HG03196 (cell line): ENCODE results near the gene SIPA1L3.
"Not testable (repeated sequence)": the region's sequence is repeated elsewhere in the genome, so short reads cannot be mapped to it uniquely, and the experiment has no call there.

Source experiments
- ATAC-seq: cut with Tn5 transposase; IDR thresholded peaks from one replicate; pipeline ENCODE4 v1.9.1; 2021; ENCODE audit not compliant: unreplicated experiment

SIPA1L3 gene

DNA sequence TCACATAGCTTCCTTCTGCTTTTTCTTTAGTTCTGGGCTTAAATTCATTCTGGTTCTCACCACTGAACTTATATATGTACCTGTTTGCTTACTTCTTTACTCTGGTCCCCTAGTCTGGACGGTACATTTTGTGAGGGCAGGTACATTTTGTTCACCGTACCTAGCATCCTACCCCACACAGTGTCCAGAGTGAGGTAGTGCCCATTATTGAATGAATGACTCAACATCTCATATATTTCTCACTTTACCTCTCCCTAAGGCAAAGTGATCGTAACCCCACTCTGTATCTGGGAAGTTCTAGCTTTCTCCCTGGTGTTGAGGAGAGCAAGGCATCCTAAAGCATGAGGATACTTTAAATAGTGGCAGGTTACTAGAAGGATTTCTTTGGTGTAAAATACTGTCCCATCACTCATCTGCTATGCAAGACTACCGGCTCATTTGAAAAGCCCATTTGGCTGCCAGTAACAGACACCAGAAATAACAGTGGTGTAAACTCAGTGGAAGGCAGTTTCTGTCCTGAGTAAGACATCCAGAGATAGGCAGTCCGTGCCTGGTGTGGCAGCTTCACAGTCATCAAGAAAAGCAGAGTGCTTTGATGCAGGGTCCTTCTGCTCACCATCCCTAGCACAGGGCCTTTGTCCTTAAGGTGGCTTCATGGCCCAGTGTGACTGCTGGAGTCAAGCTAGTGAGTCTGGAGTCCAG, 111.8 kb downstream of the SIPA1L3 start:
- ATAC-seq = no peak

- ATAC-seq = no peak
Measured at GRCh38 chr19:38019396-38019724, 112.4 kb downstream of the SIPA1L3 start.

GRCh38 chr19:38020311-38020710, 113.3 kb downstream of the SIPA1L3 start:
- ATAC-seq = no peak

DNA sequence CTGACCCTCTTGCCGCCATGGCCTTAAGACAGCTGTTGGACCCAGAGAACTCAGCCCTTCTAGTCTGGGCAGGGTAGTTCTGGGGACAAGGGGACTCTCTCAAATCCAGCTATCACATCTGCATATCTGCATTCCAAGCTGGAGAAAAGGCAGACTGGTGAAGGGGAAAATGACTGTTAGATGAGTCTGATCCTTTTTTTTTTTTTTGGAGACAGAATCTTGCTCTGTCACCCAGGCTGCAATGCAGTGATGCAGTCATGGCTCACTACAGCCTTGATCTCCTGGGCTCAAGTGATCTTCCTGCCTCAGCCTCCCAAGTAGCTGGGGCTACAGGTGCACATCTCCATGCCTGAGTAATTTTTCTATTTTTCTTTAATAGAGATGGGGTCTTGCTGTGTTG, 114.3 kb downstream of the SIPA1L3 start:
- ATAC-seq = no peak

DNA sequence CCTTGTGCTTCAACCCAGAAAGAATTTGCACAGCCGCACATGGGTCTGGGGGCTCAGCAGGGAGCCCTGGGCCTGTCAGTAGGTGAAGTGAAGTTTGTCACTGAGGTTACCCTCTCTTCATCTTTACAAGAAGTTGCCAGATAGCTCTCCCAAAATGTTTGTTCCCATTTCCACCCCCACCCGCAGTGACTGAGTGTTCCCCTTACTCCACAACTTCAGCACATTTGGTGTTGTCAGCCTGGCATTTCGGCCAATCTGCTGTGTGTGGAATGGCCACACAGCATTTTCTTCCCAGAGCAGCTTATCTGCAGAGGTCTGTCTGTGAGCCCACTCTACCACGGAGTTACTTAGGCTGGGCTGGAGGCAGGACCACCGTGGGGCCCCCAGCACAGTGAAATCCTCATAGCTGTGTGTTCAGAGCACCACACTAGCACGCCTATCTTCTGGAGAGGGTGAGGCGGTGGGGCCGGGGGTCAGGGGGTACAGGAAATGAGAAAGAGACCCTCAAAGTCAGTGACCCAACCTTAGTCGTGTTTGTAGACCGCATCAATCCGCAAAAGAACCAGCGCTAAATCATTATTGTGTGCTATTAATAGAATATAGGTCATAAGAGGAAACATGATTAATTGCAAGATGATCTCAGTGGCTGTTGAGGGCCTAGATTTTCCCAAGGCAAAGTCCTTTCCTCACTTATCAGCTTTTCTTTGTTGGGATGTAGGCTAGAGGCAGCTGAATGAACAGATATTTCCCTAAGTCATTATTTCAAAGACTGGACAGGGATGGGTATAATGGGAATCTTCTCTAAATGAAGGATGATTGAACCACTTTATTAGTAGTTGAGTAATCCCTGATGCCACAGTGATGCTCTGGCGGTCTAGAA, 116.0 kb downstream of the SIPA1L3 start:
- ATAC-seq = no peak

DNA sequence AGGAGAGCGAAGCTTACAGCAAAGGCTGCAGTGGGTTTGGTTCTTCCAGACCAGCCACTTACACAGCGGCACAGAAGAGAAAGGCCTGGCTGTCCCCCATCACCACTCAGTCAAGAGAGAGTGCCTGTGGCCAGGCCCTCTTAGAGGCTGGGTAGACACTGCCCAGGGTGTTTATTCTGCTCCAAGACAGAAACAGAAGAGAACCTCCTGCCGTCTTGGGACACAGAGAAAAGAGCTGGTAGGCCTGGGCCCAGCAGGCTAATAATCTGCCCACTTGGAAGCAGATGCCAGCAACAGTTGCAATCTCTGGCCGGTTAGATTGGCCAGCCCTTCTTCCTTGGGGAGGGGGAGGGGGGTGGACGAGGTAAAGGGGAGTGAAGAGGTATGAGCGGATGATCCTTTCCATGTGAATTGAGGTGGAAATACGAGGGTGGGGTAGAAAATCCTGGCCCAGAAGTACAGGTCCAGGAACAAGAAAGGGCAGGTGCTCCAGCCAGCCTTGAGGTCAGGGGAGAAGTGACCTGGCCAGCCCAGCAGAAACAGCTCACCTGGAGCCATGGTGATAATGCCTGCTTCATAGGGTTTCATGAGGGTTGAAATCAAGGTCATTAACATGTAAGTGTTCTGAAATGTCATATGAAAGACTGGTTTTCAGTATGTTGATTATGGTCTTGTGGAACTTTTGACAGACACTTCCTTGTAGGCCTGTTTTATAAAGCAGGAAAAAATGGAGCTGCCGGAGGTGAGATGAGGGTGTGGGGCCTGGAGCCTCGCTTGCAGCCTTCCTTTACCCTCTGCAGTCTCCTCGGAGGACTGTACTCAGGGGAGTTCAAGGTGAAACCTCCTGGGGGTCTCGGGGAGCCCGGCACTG, 116.9 kb downstream of the SIPA1L3 start:
- ATAC-seq = no peak

DNA sequence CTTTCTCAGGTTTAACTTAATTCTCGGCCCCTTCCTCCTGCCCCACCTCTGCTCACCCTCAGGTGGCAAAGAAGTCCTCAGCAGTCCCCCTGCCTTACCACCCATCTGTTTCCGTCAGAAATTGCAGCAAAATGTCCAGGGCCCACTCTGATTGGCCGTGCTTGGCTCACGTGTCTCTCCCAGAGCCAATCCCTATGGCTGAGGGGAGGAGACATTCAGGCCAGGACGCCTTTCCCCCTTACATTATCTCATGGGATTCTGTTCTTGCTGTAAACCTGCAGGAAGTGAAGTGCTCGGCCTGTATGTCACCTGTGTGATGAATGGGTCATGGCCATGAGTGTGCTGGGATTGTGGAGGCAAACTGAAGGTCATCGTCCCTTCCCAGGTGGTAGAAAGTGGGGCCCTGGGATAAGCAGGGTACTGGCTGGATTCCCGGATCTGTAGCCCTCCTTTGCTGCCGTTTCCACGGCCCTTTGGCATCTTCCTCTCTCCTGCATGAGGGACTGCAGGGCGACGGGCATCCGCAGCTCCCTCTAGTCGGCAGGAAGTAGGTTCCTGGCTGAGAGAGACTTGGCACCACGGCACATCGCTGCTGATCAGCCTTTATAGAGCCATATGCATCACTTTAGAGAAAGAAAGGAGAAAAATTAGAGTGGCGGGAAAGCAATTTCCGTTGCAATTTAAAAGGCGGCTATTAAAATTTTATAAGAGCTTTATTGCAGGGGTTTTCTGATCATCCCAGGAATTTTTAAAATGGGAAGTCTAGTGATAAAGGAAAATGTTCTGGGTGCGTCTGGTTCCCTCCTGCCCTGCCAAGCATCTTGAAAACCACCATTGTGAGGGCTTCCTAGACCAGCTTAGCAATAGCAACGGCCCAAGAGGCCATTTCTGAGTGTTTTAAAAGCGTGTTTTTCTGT, 118.2 kb downstream of the SIPA1L3 start:
- ATAC-seq = no peak

DNA sequence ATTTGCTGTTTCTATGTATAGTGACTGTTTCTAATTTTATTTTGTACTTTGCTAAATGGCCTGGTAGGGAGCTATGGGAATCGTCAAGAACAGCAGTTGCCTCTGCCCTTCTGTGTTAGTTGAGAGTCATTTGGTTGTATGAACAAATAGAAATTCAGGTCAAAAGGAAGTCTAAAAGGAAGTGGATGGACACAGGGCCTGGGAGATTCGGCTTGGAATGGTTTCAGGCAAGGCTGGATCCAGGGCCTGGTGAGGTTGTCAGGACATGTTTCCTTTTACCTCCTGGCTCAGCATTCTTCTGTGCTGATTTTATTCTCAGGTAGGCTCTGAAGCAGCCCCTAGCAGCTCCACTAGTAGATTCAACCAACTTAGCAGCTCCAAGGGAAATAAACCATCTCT, 118.9 kb downstream of the SIPA1L3 start:
- ATAC-seq = no peak

GRCh38 chr19:38028913-38029510, 122.0 kb downstream of the SIPA1L3 start:
- ATAC-seq = no peak

DNA sequence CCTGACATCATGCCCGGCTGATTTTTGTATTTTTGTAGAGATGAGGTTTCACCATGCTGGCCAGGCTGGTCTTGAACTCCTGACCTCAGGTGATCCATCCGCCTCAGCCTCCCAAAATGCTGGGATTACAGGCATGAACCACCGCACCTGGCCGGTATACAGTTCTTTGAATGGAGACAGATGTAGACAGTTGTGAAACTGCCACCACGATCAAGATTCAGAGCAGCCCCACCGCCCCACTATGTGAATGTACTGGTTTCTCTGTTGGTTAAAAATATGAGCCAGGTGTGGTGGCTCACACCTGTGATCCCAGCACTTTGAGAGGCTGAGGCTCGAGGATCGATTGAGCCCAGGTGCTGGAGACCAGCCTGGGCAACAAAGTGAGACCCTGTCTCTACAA, 123.0 kb downstream of the SIPA1L3 start:
- not testable (repeated sequence) for ATAC-seq

- no peak for ATAC-seq
Measured at GRCh38 chr19:38030686-38031422, 123.8 kb downstream of the SIPA1L3 start.

- ATAC-seq = no peak
Measured at GRCh38 chr19:38031423-38031770, 124.4 kb downstream of the SIPA1L3 start.

- no peak for ATAC-seq
Measured at GRCh38 chr19:38032151-38032550, 125.1 kb downstream of the SIPA1L3 start.

GRCh38 chr19:38032951-38033350, 125.9 kb downstream of the SIPA1L3 start:
- ATAC-seq = no peak

DNA sequence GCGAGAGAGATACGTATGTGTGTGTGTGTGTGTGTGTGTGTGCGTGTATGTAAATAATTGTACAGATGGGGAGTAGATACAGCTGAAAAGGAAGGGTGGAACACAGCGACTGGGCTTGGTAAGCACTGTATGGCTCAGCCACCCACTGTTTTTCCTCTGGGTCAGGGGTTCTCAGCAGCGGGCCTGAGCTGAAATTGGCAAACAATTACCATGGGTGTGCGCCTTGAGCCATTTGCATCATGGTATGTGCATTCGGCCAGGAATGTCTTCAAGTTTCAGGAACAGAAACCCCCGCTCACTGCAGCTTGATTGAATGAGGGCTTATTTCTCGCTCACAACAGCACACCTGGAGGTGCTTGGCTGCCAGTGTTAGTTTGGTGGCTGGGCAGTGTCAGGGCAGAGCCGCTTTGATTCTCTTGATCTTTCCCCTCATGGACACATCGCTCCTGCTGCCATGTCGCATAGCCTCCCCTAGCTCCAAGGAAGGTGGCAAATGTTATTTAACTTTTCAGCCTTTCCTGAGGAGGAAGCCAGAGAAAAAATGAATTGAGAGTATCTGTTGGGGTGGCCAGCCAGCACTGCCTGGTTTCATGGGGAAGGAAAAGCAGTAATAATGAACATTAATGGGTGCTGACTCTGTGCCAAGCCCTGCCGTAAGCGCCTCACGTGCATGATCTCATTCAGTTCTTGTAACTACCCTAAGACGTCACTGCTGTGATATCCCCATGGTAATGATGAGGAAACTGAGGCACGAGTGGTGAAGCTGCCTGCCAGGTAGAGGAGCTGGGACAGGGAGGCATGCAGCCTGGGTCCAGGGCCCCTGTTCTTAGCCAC, 126.9 kb downstream of the SIPA1L3 start:
- peak; percentile 59 for ATAC-seq

- no peak for ATAC-seq
Measured at GRCh38 chr19:38034492-38034860, 127.5 kb downstream of the SIPA1L3 start.

- no peak for ATAC-seq
Measured at GRCh38 chr19:38035515-38036495, 128.8 kb downstream of the SIPA1L3 start.
